ENCODE results near the gene ZNF90.

The ZNF90 gene

GRCh38 chr19:20077791-20078463, at the start of gene ZNF90:
Gene ZNF90 (plus strand): TSS chr19:20078000. CDS start chr19:20078133, 133 bp downstream.
- TF ChIP-seq ZNF8 (CRISPR knock-in tag; IDR thresholded peaks at IDR 0.05): no peak
- TF ChIP-seq ZFP30 (CRISPR knock-in tag; IDR thresholded peaks at IDR 0.05): no peak
- TF ChIP-seq POU6F1 (CRISPR knock-in tag; IDR thresholded peaks at IDR 0.05; ENCODE audit: borderline replicate concordance, low read depth): no peak
- no peak for TF ChIP-seq ESRRG (CRISPR knock-in tag; IDR thresholded peaks at IDR 0.05)
- no peak for TF ChIP-seq ZNF565 (CRISPR knock-in tag; conservative IDR thresholded peaks at IDR 0.05; ENCODE audit: low read depth)
- no peak for TF ChIP-seq ARNTL (CRISPR knock-in tag; IDR thresholded peaks at IDR 0.05; ENCODE audit: borderline replicate concordance, low read depth)
- TF ChIP-seq ZFP3 (CRISPR knock-in tag; IDR thresholded peaks at IDR 0.05): no peak
- TF ChIP-seq CSDC2 (CRISPR knock-in tag; IDR thresholded peaks at IDR 0.05): no peak
- no peak for TF ChIP-seq TCF4 (CRISPR knock-in tag; IDR thresholded peaks at IDR 0.05; ENCODE audit: borderline replicate concordance)
- TF ChIP-seq PATZ1 (CRISPR knock-in tag; IDR thresholded peaks at IDR 0.05; ENCODE audit: borderline replicate concordance): no peak
- no peak for TF ChIP-seq ZNF70 (CRISPR knock-in tag; IDR thresholded peaks at IDR 0.05)
- TF ChIP-seq SNAI2 (CRISPR knock-in tag; IDR thresholded peaks at IDR 0.05): no peak
- TF ChIP-seq CREB5 (CRISPR knock-in tag; IDR thresholded peaks at IDR 0.05; ENCODE audit: low read depth): no peak
- TF ChIP-seq OSR1 (CRISPR knock-in tag; IDR thresholded peaks at IDR 0.05): no peak
- TF ChIP-seq CSRNP3 (CRISPR knock-in tag; IDR thresholded peaks at IDR 0.05): no peak
- TF ChIP-seq PPARA (CRISPR knock-in tag; IDR thresholded peaks at IDR 0.05; ENCODE audit: borderline replicate concordance): no peak
- no peak for TF ChIP-seq TOX (CRISPR knock-in tag; IDR thresholded peaks at IDR 0.05; ENCODE audit: borderline replicate concordance)
- no peak for TF ChIP-seq TSHZ2 (CRISPR knock-in tag; IDR thresholded peaks at IDR 0.05)
- TF ChIP-seq BACH2 (CRISPR knock-in tag; IDR thresholded peaks at IDR 0.05; ENCODE audit: borderline replicate concordance): no peak
- peak; percentile 95 for ATAC-seq

GRCh38 chr19:20028611-20029010, 49.2 kb upstream of the ZNF90 start:
- TF ChIP-seq ZFP3 (CRISPR knock-in tag; IDR thresholded peaks at IDR 0.05) (no peak), CSDC2 (CRISPR knock-in tag; IDR thresholded peaks at IDR 0.05) (no peak), POU6F1 (CRISPR knock-in tag; IDR thresholded peaks at IDR 0.05; ENCODE audit: borderline replicate concordance, low read depth) (no peak), RARB (CRISPR knock-in tag; IDR thresholded peaks at IDR 0.05) (no peak), ZNF70 (CRISPR knock-in tag; IDR thresholded peaks at IDR 0.05) (no peak), ZNF565 (CRISPR knock-in tag; conservative IDR thresholded peaks at IDR 0.05; ENCODE audit: low read depth) (no peak), SNAI2 (CRISPR knock-in tag; IDR thresholded peaks at IDR 0.05) (no peak), TSHZ2 (CRISPR knock-in tag; IDR thresholded peaks at IDR 0.05) (no peak), OSR1 (CRISPR knock-in tag; IDR thresholded peaks at IDR 0.05) (no peak), CREB5 (CRISPR knock-in tag; IDR thresholded peaks at IDR 0.05; ENCODE audit: low read depth) (no peak), ZFP30 (CRISPR knock-in tag; IDR thresholded peaks at IDR 0.05) (no peak)
- ATAC-seq: no peak

Measured in SK-N-SH treated with all-trans-retinoic acid at 6 μM for 48 hours (cell line).